IMR-90 (cell line): ENCODE results near the gene ATP11A. TPM values are rescaled to one million over a fixed set of nuclear protein-coding genes. Genes with fewer than 3 reads are reported as not detected.

Experiments used
- ATAC-seq: fragments of 200-7000 bp; cut with Tn5 transposase; 2 replicates; pipeline ENCODE4 v1.9.1; 2020; ENCODE audit warnings: low read depth, mild to moderate bottlenecking, moderate library complexity
- BruUV-seq: library from RNA; stranded (reverse); fragments of 400-500 nt; replicated peaks from 2 replicates; lab custom pipeline; 2021; lab: Mats Ljungman, UMichigan
- CTCF ChIA-PET: fragments of 300-600 bp; formaldehyde crosslinking; extraction: SDS; loops from one replicate; lab custom pipeline; 2021; ENCODE audit warnings: antibody characterized with exemption; lab: Yijun Ruan, JAX
- POLR2A ChIA-PET: fragments of 300-600 bp; sonication (Branson Sonifier 250); formaldehyde crosslinking; loops from one replicate; lab custom pipeline; 2022; ENCODE audit warnings: antibody characterized with exemption; ENCODE audit not compliant: unreplicated experiment; lab: Charles Lee
- DNase-seq: peaks from one replicate; pipeline ENCODE4 v3.0.0; 2013
- H2AFZ ChIP-seq: replicated peaks from 2 replicates; pipeline ENCODE3; 2013; ENCODE audit warnings: low read length, mild to moderate bottlenecking; ENCODE audit not compliant: poor library complexity
- H2AK5ac ChIP-seq: 2 replicates; pipeline ENCODE4 v1.6.1; 2013; ENCODE audit warnings: low read depth, low read length, inconsistent platforms
- H2AK9ac ChIP-seq: replicated peaks from 2 replicates; pipeline ENCODE3; 2013; ENCODE audit warnings: mild to moderate bottlenecking, low read depth, low read length, moderate library complexity; ENCODE audit not compliant: poor library complexity
- H2BK120ac ChIP-seq: 2 replicates; pipeline ENCODE4 v1.6.1; 2013; ENCODE audit warnings: low read depth, low read length, inconsistent platforms
- H2BK15ac ChIP-seq: 3 replicates; pipeline ENCODE4 v1.6.1; 2013; ENCODE audit warnings: low read depth, low read length, inconsistent platforms
- H2BK20ac ChIP-seq: 2 replicates; pipeline ENCODE4 v1.6.1; 2013; ENCODE audit warnings: low read depth, mild to moderate bottlenecking, inconsistent platforms, low read length, moderate library complexity
- H2BK5ac ChIP-seq: 2 replicates; pipeline ENCODE4 v1.6.1; 2013; ENCODE audit warnings: mild to moderate bottlenecking, low read depth, low read length, inconsistent platforms; ENCODE audit not compliant: poor library complexity, severe bottlenecking
- H3K14ac ChIP-seq: replicated peaks from 2 replicates; pipeline ENCODE4 v1.6.1; 2013; ENCODE audit warnings: low read depth, low read length, inconsistent platforms
- H3K18ac ChIP-seq: 2 replicates; pipeline ENCODE4 v1.6.1; 2013; ENCODE audit warnings: low read depth, low read length, control low read depth
- H3K23ac ChIP-seq: 2 replicates; pipeline ENCODE4 v1.6.1; 2013; ENCODE audit warnings: low read depth, low read length, inconsistent platforms
- H3K27ac ChIP-seq: 2 replicates; pipeline ENCODE4 v1.5.1; 2013; ENCODE audit warnings: mild to moderate bottlenecking, control low read depth, low read length; ENCODE audit not compliant: insufficient read depth
- H3K27me3 ChIP-seq: 2 replicates; pipeline ENCODE4 v1.6.1; 2013; ENCODE audit warnings: low read length; ENCODE audit not compliant: control insufficient read depth, insufficient read depth
- H3K36me3 ChIP-seq: 2 replicates; pipeline ENCODE4 v1.6.1; 2013; ENCODE audit warnings: low read length, mixed read lengths; ENCODE audit not compliant: control insufficient read depth, insufficient read depth
- H3K4ac ChIP-seq: 2 replicates; pipeline ENCODE4 v1.6.1; 2013; ENCODE audit warnings: low read depth, low read length, inconsistent platforms
- H3K4me1 ChIP-seq: 2 replicates; pipeline ENCODE4 v1.6.1; 2013; ENCODE audit warnings: low read length, mixed read lengths; ENCODE audit not compliant: control insufficient read depth, insufficient read depth
- H3K4me2 ChIP-seq: 2 replicates; pipeline ENCODE4 v1.6.1; 2013; ENCODE audit warnings: low read depth, mild to moderate bottlenecking, control low read depth, low read length, moderate library complexity
- H3K4me3 ChIP-seq: 2 replicates; pipeline ENCODE4 v1.5.1; 2013; ENCODE audit warnings: low read depth, mild to moderate bottlenecking, control low read depth, low read length, moderate library complexity; ENCODE audit not compliant: insufficient read depth
- H3K56ac ChIP-seq: 2 replicates; pipeline ENCODE4 v1.6.1; 2013; ENCODE audit warnings: low read length, inconsistent platforms; ENCODE audit not compliant: insufficient read depth; ENCODE audit errors: extremely low read depth
- H3K79me1 ChIP-seq, 2 experiments: 2 replicates each; pipeline ENCODE4 v1.6.1; 2013; ENCODE audit warnings: low read length in 2 of 2, inconsistent platforms in 1 of 2, low read depth in 1 of 2
- H3K9ac ChIP-seq: 2 replicates; pipeline ENCODE4 v1.6.1; 2013; ENCODE audit warnings: low read depth, low read length, control low read depth
- H3K9me1 ChIP-seq: 2 replicates; pipeline ENCODE4 v1.6.1; 2013; ENCODE audit warnings: low read length, inconsistent platforms; ENCODE audit not compliant: insufficient read depth
- H3K9me3 ChIP-seq: 2 replicates; pipeline ENCODE4 v1.6.1; 2013; ENCODE audit warnings: low read length; ENCODE audit not compliant: control insufficient read depth, insufficient read depth
- H4K20me1 ChIP-seq: 2 replicates; pipeline ENCODE4 v1.6.1; 2013; ENCODE audit warnings: low read length, inconsistent platforms; ENCODE audit not compliant: insufficient read depth
- H4K5ac ChIP-seq: 2 replicates; pipeline ENCODE4 v1.6.1; 2013; ENCODE audit warnings: mild to moderate bottlenecking, low read depth, low read length, control low read depth
- H4K8ac ChIP-seq, 2 experiments: 2 replicates each; pipeline ENCODE4 v1.6.1; 2013; ENCODE audit warnings: low read depth in 2 of 2, low read length in 2 of 2, control low read depth in 1 of 2, inconsistent platforms in 1 of 2
- H4K91ac ChIP-seq: 2 replicates; pipeline ENCODE4 v1.6.1; 2013; ENCODE audit warnings: low read depth, low read length, inconsistent platforms; ENCODE audit not compliant: insufficient read depth
- BHLHE40 ChIP-seq: fragments of 150-350 bp; IDR thresholded peaks from 2 replicates; pipeline ENCODE4 v1.6.1; 2016; ENCODE audit warnings: mild to moderate bottlenecking, low read depth, low read length
- CEBPB ChIP-seq: IDR thresholded peaks from 2 replicates; pipeline ENCODE4 v1.6.1; 2012; ENCODE audit warnings: low read depth, low read length, improper control_type of control experiment
- CHD1 ChIP-seq: IDR thresholded peaks from 2 replicates; pipeline ENCODE4 v1.6.1; 2012; ENCODE audit warnings: low read depth, low read length, improper control_type of control experiment
- FOS ChIP-seq: fragments of 150-350 bp; IDR thresholded peaks from 2 replicates; pipeline ENCODE4 v1.6.1; 2016; ENCODE audit warnings: low read depth, low read length
- MAZ ChIP-seq: IDR thresholded peaks from 2 replicates; pipeline ENCODE4 v1.6.1; 2012; ENCODE audit warnings: low read depth, mild to moderate bottlenecking, low read length, improper control_type of control experiment, moderate library complexity, borderline replicate concordance
- MXI1 ChIP-seq: IDR thresholded peaks from 2 replicates; pipeline ENCODE4 v1.6.1; 2012; ENCODE audit warnings: low read depth, mild to moderate bottlenecking, low read length, moderate library complexity, borderline replicate concordance
- NFE2L2 ChIP-seq: fragments of 150-350 bp; IDR thresholded peaks from 2 replicates; pipeline ENCODE4 v1.6.1; 2016; ENCODE audit warnings: low read depth, mild to moderate bottlenecking, low read length
- RCOR1 ChIP-seq: IDR thresholded peaks from 2 replicates; pipeline ENCODE4 v1.6.1; 2012; ENCODE audit warnings: mild to moderate bottlenecking, low read length, improper control_type of control experiment; ENCODE audit not compliant: insufficient replicate concordance
- SMC3 ChIP-seq: fragments of 150-350 bp; IDR thresholded peaks from 2 replicates; pipeline ENCODE4 v1.6.1; 2016; ENCODE audit warnings: low read depth, mild to moderate bottlenecking, antibody characterized with exemption, low read length, moderate library complexity
- WGBS, 2 experiments: methylation state at CpG; one replicate each; pipeline versions ENCODE4 v1.1.5 to v1.1.7; 2013; ENCODE audit warnings: missing lambda C conversion rate in 2 of 2; ENCODE audit not compliant: insufficient read length in 1 of 2; ENCODE audit errors: extremely low coverage in 2 of 2; 5-methylcytosine and 5-hydroxymethylcytosine counted together
- dilution Hi-C: fragments of 300-500 bp; cut with HindIII; formaldehyde crosslinking; loops from one replicate; pipeline ENCODE4 v1.14.3; 2018; ENCODE audit warnings: low sequenced_read_pairs; ENCODE audit not compliant: unreplicated experiment
- in situ Hi-C: fragments of 300-500 bp; cut with MboI; formaldehyde crosslinking; loops from 3 replicates; pipeline ENCODE4 v1.14.3; 2019; ENCODE audit warnings: low sequenced_read_pairs, inconsistent platforms, mixed read lengths
- intact Hi-C: fragments of 100-400 bp; cut with micrococcal nuclease; formaldehyde crosslinking; loops from 2 replicates; pipeline ENCODE4 v1.10.0; 2022
- polyA plus RNA-seq, 3 experiments: library from polyadenylated mRNA; depleted of rRNA; stranded (reverse); fragments of >200 nt; gene quantifications; 2 replicates each; pipeline ENCODE4 v1.2.3, GENCODE V29; 2012; ENCODE audit warnings: low replicate concordance in 1 of 3
- total RNA-seq: library from RNA; depleted of rRNA; stranded (reverse); fragments of >200 nt; gene quantifications from 2 replicates; pipeline ENCODE4 v1.2.3, GENCODE V29; 2012
- TF ChIP-seq, protein P1 (sequence below): fragments of 150-350 bp; IDR thresholded peaks from 2 replicates; pipeline ENCODE4 v1.6.1; 2016; ENCODE audit warnings: low read depth, mild to moderate bottlenecking, low read length, moderate library complexity, borderline replicate concordance
- TF ChIP-seq, protein P2 (sequence below): conservative IDR thresholded peaks from 2 replicates; pipeline ENCODE4 v1.5.1; 2012; ENCODE audit warnings: mild to moderate bottlenecking, low read depth, low read length, improper control_type of control experiment
- TF ChIP-seq, protein P3 (sequence below): fragments of 150-350 bp; IDR thresholded peaks from 2 replicates; pipeline ENCODE4 v1.6.1; 2017; ENCODE audit warnings: mild to moderate bottlenecking, antibody characterized with exemption, low read length, low read depth

The ATP11A gene
- total and polyA plus RNA-seq, 2 of the 4 experiments (the other 2 are of a cell fraction): 8.4 to 12.0 TPM

DNA sequence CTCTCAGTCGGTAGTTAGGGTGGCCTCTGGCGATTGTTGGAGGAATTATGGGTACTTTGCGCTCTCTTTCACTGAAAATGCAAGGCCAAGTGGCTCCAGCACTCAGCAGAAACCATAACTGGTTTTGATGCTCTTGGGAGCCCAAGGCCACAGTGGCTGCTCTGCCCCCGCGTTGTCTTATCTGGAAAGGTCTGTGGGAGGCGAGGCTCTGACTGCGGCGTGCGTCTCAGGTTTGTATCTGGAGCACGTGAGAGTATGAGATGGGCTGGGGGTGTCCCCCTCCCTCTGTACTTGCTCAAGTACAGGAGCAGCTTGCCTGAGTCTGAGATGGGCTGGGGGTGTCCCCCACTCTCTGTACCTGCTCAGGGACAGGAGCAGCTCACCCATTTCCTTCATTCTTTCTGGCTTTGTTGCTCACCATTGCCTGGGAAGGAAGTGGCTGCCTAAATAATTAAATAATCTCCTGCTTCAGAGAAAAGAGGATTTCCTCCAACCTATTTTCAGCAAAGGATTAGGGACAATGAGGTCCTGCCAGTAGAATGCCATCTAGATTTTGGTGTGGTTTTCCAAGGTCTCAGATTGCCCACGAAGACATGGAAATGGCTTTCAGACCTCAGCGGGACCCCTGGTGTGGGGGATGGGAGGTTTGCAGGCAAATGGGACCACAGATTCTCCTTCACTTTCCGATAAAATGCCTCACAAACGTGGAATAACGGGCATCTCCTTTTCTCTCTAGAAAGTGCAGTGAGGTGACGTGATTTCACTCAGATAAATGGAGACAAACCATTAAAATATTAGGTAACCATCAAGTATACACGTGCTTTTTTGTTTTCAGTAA lies 14.7 kb downstream of the ATP11A start (continued):
- no peak for TF ChIP-seq SMC3

DNA sequence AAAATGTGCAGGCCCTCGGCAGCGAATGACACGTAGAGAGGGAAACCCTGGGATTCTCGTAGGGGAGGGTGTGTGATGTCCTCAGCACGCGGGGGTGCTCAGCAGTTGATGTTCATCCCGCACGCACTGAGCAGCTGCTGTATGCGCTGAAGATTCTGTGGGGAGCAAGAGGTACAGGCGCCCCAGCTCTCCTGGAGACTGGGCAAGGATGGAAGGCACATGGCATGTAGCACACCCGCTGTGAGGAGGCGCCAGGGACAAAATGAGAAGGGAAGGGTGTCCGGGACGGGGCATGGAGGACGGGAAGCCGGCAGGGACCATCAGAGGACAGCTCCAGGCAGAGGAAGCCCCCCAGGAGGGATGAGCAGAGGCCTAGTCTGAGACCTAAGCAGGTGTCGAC lies 15.4 kb downstream of the ATP11A start:
- no peak overlapping the region for H4K5ac ChIP-seq
- WGBS, 2 experiments: 90% methylated on average over 14 of the region's 17 CpGs; no CpG with 5 or more reads in 1 of the 2 experiments
- no peak for TF ChIP-seq CEBPB
- TF ChIP-seq FOS: no peak
- no peak for TF ChIP-seq CHD1
- TF ChIP-seq SMC3: no peak
- TF ChIP-seq RCOR1: no peak
- no peak for TF ChIP-seq BHLHE40
- TF ChIP-seq MXI1: no peak
- TF ChIP-seq, protein P1, sequence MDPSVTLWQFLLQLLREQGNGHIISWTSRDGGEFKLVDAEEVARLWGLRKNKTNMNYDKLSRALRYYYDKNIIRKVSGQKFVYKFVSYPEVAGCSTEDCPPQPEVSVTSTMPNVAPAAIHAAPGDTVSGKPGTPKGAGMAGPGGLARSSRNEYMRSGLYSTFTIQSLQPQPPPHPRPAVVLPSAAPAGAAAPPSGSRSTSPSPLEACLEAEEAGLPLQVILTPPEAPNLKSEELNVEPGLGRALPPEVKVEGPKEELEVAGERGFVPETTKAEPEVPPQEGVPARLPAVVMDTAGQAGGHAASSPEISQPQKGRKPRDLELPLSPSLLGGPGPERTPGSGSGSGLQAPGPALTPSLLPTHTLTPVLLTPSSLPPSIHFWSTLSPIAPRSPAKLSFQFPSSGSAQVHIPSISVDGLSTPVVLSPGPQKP: no peak
- TF ChIP-seq MAZ: no peak
- TF ChIP-seq, protein P2, sequence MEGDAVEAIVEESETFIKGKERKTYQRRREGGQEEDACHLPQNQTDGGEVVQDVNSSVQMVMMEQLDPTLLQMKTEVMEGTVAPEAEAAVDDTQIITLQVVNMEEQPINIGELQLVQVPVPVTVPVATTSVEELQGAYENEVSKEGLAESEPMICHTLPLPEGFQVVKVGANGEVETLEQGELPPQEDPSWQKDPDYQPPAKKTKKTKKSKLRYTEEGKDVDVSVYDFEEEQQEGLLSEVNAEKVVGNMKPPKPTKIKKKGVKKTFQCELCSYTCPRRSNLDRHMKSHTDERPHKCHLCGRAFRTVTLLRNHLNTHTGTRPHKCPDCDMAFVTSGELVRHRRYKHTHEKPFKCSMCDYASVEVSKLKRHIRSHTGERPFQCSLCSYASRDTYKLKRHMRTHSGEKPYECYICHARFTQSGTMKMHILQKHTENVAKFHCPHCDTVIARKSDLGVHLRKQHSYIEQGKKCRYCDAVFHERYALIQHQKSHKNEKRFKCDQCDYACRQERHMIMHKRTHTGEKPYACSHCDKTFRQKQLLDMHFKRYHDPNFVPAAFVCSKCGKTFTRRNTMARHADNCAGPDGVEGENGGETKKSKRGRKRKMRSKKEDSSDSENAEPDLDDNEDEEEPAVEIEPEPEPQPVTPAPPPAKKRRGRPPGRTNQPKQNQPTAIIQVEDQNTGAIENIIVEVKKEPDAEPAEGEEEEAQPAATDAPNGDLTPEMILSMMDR: no peak
- TF ChIP-seq, protein P3, sequence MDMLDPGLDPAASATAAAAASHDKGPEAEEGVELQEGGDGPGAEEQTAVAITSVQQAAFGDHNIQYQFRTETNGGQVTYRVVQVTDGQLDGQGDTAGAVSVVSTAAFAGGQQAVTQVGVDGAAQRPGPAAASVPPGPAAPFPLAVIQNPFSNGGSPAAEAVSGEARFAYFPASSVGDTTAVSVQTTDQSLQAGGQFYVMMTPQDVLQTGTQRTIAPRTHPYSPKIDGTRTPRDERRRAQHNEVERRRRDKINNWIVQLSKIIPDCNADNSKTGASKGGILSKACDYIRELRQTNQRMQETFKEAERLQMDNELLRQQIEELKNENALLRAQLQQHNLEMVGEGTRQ: no peak
- no peak for TF ChIP-seq NFE2L2

More for the DNA sequence above, 15.4 kb downstream of the ATP11A start:
- H4K91ac ChIP-seq: no peak overlapping the region
- H2BK120ac ChIP-seq: no peak overlapping the region
- no peaks in the 10 kb centered on the region for H3K27me3 ChIP-seq
- no peak overlapping the region for H2AK9ac ChIP-seq
- DNase-seq (no peak), ATAC-seq (no peak)
- H4K8ac ChIP-seq: no peak overlapping the region
- no peak overlapping the region for H3K9ac ChIP-seq
- intact Hi-C loops: no loop called here
- no peak overlapping the region for H2AFZ ChIP-seq
- no peak overlapping the region for H2BK15ac ChIP-seq
- POLR2A ChIA-PET: no interaction called here
- in situ Hi-C loops: no loop called here
- no peak overlapping the region for H3K23ac ChIP-seq
- H3K14ac ChIP-seq: no peak overlapping the region
- peaks cover 16 to 49% of the 10 kb centered on the region in 2 experiments for H3K79me1 ChIP-seq
- peaks cover 13% of the 10 kb centered on the region for H3K4me1 ChIP-seq
- no peaks in the 10 kb centered on the region for H3K9me3 ChIP-seq
- peaks cover 9% of the 10 kb centered on the region; the same call in 1 of the 2 replicates for H3K9me1 ChIP-seq
- no peak overlapping the region for H2AK5ac ChIP-seq
- H3K18ac ChIP-seq: no peak overlapping the region
- CTCF ChIA-PET: no interaction called here
- H2BK5ac ChIP-seq: no peak overlapping the region
- peaks cover 19% of the 10 kb centered on the region for H4K20me1 ChIP-seq
- no peak overlapping the region for H3K27ac ChIP-seq
- no peak overlapping the region for H3K4me3 ChIP-seq
- no peak overlapping the region for H3K56ac ChIP-seq
- H2BK20ac ChIP-seq: no peak overlapping the region
- H3K36me3 ChIP-seq: 0 out of 2 replicates have a peak, but pooled peaks cover 1% of the 10 kb centered on the region
- no TSS peak for BruUV-seq
- H3K4ac ChIP-seq: no peak overlapping the region
- no peak overlapping the region for H3K4me2 ChIP-seq
- dilution Hi-C loops: no loop called here
